RWPE2 (cell line): ENCODE results near the gene CNIH3.

Source experiments
- ATAC-seq: fragments of 200-7000 bp; cut with Tn5 transposase; 3 replicates; pipeline ENCODE4 v1.9.1; 2021; ENCODE audit warnings: low read depth
- DNase-seq: peaks from one replicate; pipeline ENCODE4 v3.0.0-alpha.2; 2020; ENCODE audit warnings: low spot score
- H3K27ac ChIP-seq: fragments of 450-650 bp; 2 replicates; pipeline ENCODE4 v1.5.1; 2017; ENCODE audit warnings: mild to moderate bottlenecking; ENCODE audit not compliant: poor library complexity, severe bottlenecking
- H3K27me3 ChIP-seq: fragments of 250-450 bp; sonication (Bioruptor Pico); 2 replicates; pipeline ENCODE4 v1.5.1; 2021; ENCODE audit warnings: mild to moderate bottlenecking, moderate library complexity; ENCODE audit not compliant: insufficient read depth, poor library complexity, severe bottlenecking
- H3K36me3 ChIP-seq: fragments of 250-450 bp; sonication (Bioruptor Pico); 2 replicates; pipeline ENCODE4 v1.5.1; 2020; ENCODE audit warnings: low read depth, mild to moderate bottlenecking, moderate library complexity
- H3K4me1 ChIP-seq: fragments of 250-450 bp; sonication (Bioruptor Pico); 2 replicates; pipeline ENCODE4 v1.5.1; 2021; ENCODE audit warnings: mild to moderate bottlenecking, moderate library complexity; ENCODE audit not compliant: insufficient read depth, poor library complexity, severe bottlenecking
- H3K4me3 ChIP-seq: fragments of 250-450 bp; sonication (Bioruptor Pico); 2 replicates; pipeline ENCODE4 v1.5.1; 2021; ENCODE audit warnings: mild to moderate bottlenecking, moderate library complexity; ENCODE audit not compliant: severe bottlenecking
- H3K9me3 ChIP-seq: fragments of 250-450 bp; sonication (Bioruptor Pico); 2 replicates; pipeline ENCODE4 v1.5.1; 2021; ENCODE audit warnings: mild to moderate bottlenecking, moderate library complexity; ENCODE audit not compliant: severe bottlenecking
- TF ChIP-seq, protein P1 (sequence below): fragments of 450-650 bp; IDR thresholded peaks from one replicate; pipeline ENCODE4 v1.5.1; 2017; ENCODE audit warnings: mild to moderate bottlenecking, moderate library complexity; ENCODE audit not compliant: poor library complexity, severe bottlenecking

CNIH3 gene

DNA sequence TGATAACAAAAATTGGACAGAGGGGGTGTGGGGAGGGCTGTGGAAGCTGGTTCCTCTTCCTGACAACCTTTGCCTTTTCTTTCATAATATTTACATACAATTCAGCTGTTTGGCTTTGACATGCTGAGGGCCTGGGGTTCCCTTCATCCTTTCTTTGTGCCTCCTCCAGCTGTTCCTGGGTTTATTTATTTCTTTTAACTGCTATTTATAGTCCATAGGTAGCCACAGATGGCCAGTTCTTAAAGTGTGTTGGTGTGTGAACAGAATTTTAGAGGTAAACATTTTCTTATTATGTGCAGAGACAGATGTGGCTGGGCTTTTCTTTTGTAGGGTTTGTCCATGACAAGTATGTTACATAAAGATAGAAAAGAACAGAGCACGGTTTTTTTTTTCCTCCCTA lies 34.1 kb upstream of the CNIH3 start:
- ATAC-seq = no peak
- Histone ChIP-seq H3K36me3 (no peaks in the 10 kb centered on the region), H3K9me3 (no peaks in the 10 kb centered on the region), H3K4me1 (no peaks in the 10 kb centered on the region), H3K27ac (no peak overlapping the region), H3K27me3 (no peaks in the 10 kb centered on the region), H3K4me3 (no peak overlapping the region)
- TF ChIP-seq, protein P1, sequence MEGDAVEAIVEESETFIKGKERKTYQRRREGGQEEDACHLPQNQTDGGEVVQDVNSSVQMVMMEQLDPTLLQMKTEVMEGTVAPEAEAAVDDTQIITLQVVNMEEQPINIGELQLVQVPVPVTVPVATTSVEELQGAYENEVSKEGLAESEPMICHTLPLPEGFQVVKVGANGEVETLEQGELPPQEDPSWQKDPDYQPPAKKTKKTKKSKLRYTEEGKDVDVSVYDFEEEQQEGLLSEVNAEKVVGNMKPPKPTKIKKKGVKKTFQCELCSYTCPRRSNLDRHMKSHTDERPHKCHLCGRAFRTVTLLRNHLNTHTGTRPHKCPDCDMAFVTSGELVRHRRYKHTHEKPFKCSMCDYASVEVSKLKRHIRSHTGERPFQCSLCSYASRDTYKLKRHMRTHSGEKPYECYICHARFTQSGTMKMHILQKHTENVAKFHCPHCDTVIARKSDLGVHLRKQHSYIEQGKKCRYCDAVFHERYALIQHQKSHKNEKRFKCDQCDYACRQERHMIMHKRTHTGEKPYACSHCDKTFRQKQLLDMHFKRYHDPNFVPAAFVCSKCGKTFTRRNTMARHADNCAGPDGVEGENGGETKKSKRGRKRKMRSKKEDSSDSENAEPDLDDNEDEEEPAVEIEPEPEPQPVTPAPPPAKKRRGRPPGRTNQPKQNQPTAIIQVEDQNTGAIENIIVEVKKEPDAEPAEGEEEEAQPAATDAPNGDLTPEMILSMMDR = no peak
- DNase-seq = no peak

DNA sequence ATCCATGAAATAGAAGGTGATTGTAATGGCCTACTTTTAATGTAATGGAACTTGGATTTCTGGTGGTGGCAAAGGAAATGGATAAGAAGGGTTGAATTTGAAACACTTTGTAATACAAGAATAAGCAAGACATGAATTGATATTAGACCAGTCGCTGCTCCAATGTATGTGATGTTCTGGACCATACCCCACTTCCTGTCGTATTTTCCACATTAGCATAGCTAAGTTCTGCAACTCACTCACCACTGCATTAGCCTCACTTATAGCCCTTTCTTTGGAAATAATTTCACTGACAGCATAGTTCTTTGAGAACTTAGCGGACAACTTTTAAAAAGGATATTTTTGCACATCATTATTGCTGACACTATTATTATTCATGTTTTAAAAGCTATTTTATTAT lies 32.3 kb upstream of the CNIH3 start:
- Histone ChIP-seq H3K9me3 (no peaks in the 10 kb centered on the region), H3K27ac (no peak overlapping the region), H3K36me3 (no peaks in the 10 kb centered on the region), H3K27me3 (no peaks in the 10 kb centered on the region), H3K4me3 (no peak overlapping the region), H3K4me1 (no peaks in the 10 kb centered on the region)
- DNase-seq = no peak
- ATAC-seq = no peak
- TF ChIP-seq, protein P1 = no peak

DNA sequence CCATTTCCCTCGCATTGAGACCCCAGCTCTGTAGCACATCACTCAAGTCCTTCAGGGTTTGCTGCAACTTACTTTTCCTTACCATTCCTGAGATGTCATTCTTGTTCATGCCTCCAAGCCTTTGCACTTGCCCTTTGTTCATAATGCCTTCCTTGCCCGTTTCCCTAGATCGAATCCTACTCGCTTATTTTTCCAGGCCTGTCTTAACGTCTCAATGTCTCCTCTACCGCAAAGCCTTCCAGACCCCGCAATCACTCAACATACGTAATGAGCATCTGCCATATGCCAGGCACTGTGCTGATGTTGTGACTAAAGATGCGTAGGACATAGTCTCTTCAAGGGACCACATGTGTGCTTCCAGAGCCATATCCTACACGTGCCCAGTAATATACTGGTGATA lies 31.1 kb upstream of the CNIH3 start:
- H3K9me3 ChIP-seq = no peaks in the 10 kb centered on the region
- TF ChIP-seq, protein P1 = no peak
- no peaks in the 10 kb centered on the region for H3K36me3 ChIP-seq
- DNase-seq = no peak
- H3K27me3 ChIP-seq = no peaks in the 10 kb centered on the region
- no peaks in the 10 kb centered on the region for H3K4me1 ChIP-seq
- no peak overlapping the region for H3K27ac ChIP-seq
- H3K4me3 ChIP-seq = no peak overlapping the region
- ATAC-seq = no peak

DNA sequence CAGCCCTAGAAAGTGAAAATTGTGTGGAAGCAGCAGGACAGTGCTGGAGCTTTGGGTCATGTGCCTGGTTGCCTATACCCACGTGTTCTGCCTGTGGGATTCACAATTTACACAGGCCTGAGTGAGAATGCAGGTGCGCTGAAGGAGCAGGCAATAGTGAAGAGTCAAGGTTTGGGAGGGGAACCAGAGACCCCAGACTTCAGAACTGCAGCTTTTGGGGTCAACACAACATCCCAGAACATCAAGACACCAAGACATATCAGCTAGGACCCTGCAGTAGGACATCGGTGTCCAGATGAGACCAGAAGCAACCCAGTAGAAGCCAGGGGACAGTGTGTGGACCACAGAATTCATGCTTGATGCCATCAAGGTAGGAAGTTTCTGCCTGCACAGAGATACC lies 29.1 kb upstream of the CNIH3 start:
- Histone ChIP-seq H3K27ac (no peak overlapping the region), H3K4me3 (no peak overlapping the region), H3K27me3 (no peaks in the 10 kb centered on the region), H3K36me3 (no peaks in the 10 kb centered on the region), H3K9me3 (no peaks in the 10 kb centered on the region), H3K4me1 (no peaks in the 10 kb centered on the region)
- ATAC-seq (no peak), DNase-seq (no peak)
- TF ChIP-seq, protein P1 = no peak

DNA sequence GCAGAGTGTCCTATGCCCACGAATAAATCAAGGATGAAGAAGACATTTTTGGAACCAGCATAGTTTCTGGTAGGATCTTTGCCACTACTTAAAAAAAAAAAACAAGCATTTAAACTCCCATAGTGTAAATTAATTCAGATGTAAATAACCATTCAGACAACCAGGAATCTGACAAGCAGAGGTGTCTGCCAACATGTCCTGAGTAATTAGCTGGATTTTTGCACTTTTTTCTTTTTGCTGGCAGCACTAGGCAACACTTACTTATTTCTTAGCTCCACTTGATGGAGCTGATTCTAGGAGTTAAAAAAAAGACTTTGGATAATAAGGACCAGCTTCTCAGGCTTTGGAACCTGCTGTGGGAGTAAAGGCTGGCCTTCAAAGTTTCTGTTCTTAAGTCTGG lies 27.6 kb upstream of the CNIH3 start:
- no peak overlapping the region for H3K27ac ChIP-seq
- H3K36me3 ChIP-seq = no peaks in the 10 kb centered on the region
- H3K4me1 ChIP-seq = no peaks in the 10 kb centered on the region
- DNase-seq = no peak
- no peaks in the 10 kb centered on the region for H3K9me3 ChIP-seq
- H3K27me3 ChIP-seq = no peaks in the 10 kb centered on the region
- TF ChIP-seq, protein P1 = no peak
- no peak for ATAC-seq
- H3K4me3 ChIP-seq = no peak overlapping the region
